ENCODE data around the gene DDX39B. TPM values are rescaled to one million over a fixed set of nuclear protein-coding genes. Genes with fewer than 3 reads are reported as not detected.

DDX39B gene
- total and polyA plus RNA-seq, 9 of the 15 experiments (the other 6 are each of a cell fraction or from before 2014, with no cell fraction given) = 479 to 869 (median 592) TPM

DNA sequence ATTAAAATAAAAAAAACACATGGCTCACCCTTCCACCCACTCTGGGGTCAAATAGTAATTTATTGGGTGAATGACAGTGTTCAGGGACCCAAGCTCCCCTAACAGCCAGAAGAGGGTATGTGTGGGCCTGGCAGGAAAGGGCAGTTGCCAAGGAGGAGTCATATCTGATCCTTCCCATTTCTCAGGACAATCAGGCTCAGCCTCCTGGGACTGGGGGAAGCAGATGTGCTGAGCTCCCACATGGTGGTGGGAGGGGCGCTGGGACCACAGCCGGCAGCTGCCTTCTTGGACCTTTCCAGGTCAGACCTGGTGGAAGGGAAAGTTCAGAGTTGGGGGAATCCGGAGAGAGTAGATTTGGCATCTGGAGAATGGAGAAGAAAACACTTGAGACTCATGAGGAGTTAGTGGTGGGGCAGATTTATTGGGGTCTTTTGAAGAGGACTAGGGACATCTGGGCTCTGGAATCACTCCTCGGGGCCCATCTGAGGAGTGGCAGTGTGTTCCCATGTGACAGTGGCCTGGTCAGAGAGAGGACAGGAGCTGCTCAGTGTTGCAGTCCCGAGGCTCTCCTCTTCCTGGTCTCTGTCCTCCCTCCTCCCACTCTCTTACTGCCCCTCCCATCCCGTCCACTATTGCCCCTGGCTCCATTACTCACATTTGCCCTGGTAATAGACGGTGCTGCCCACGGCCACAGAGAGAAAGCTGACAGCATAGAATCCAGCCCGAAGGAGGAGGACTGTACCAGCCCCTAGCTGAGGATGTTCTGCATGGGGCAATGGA, 47.3 kb upstream of the DDX39B start (continued):
- TF ChIP-seq, protein P1, sequence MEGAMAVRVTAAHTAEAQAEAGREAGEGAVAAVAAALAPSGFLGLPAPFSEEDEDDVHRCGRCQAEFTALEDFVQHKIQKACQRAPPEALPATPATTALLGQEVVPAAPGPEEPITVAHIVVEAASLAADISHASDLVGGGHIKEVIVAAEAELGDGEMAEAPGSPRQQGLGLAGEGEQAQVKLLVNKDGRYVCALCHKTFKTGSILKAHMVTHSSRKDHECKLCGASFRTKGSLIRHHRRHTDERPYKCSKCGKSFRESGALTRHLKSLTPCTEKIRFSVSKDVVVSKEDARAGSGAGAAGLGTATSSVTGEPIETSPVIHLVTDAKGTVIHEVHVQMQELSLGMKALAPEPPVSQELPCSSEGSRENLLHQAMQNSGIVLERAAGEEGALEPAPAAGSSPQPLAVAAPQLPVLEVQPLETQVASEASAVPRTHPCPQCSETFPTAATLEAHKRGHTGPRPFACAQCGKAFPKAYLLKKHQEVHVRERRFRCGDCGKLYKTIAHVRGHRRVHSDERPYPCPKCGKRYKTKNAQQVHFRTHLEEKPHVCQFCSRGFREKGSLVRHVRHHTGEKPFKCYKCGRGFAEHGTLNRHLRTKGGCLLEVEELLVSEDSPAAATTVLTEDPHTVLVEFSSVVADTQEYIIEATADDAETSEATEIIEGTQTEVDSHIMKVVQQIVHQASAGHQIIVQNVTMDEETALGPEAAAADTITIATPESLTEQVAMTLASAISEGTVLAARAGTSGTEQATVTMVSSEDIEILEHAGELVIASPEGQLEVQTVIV (CRISPR knock-in tag; IDR thresholded peaks at IDR 0.05; ENCODE audit: borderline replicate concordance) = no peak
- TF ChIP-seq, protein P2, sequence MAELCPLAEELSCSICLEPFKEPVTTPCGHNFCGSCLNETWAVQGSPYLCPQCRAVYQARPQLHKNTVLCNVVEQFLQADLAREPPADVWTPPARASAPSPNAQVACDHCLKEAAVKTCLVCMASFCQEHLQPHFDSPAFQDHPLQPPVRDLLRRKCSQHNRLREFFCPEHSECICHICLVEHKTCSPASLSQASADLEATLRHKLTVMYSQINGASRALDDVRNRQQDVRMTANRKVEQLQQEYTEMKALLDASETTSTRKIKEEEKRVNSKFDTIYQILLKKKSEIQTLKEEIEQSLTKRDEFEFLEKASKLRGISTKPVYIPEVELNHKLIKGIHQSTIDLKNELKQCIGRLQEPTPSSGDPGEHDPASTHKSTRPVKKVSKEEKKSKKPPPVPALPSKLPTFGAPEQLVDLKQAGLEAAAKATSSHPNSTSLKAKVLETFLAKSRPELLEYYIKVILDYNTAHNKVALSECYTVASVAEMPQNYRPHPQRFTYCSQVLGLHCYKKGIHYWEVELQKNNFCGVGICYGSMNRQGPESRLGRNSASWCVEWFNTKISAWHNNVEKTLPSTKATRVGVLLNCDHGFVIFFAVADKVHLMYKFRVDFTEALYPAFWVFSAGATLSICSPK (IDR thresholded peaks at IDR 0.05; ENCODE audit: borderline replicate concordance) = no peak
